Astrocyte of the spinal cord (primary cell): ENCODE results near the gene NR3C2.
"Not testable (repeated sequence)": the region's sequence is repeated elsewhere in the genome, so short reads cannot be mapped to it uniquely, and the experiment has no call there.

Experiments used
- DNase-seq: peaks from one replicate; pipeline ENCODE4 v3.0.0; 2011; ENCODE audit warnings: low read depth, low spot score
- H3K4me3 ChIP-seq: 2 replicates; pipeline ENCODE4 v1.5.1; 2011; ENCODE audit warnings: low read depth, mild to moderate bottlenecking, low read length, moderate library complexity
- CTCF ChIP-seq: IDR thresholded peaks from 2 replicates; pipeline ENCODE4 v1.5.1; 2012; ENCODE audit warnings: low read depth, mild to moderate bottlenecking, low read length, inconsistent platforms
- in situ Hi-C: cut with HindIII; loops from 2 replicates; pipeline ENCODE4 v1.10.0; 2017; ENCODE audit warnings: low sequenced_read_pairs

NR3C2 gene

GRCh38 chr4:148093065-148093464 lies 349.1 kb downstream of the NR3C2 start:
- in situ Hi-C loops, result no loop called here
- no peak for DNase-seq
- no peak overlapping the region for H3K4me3 ChIP-seq
- TF ChIP-seq CTCF, result no peak

GRCh38 chr4:148092316-148093014 lies 349.7 kb downstream of the NR3C2 start:
- no peak for DNase-seq
- in situ Hi-C loops, result no loop called here

GRCh38 chr4:148091896-148092295 lies 350.3 kb downstream of the NR3C2 start:
- TF ChIP-seq CTCF, result no peak
- DNase-seq, result no peak
- in situ Hi-C loops, result no loop called here
- H3K4me3 ChIP-seq, result no peak overlapping the region

More at GRCh38 chr4:148092316-148093014, 349.7 kb downstream of the NR3C2 start:
- H3K4me3 ChIP-seq, result no peak overlapping the region
- TF ChIP-seq CTCF, result no peak

- in situ Hi-C loops, result no loop called here
- no peak for TF ChIP-seq CTCF
- H3K4me3 ChIP-seq, result no peak overlapping the region
- no peak for DNase-seq
These were observed 351.4 kb downstream of the NR3C2 start for GRCh38 chr4:148090503-148091476.

- DNase-seq, result no peak
- in situ Hi-C loops, result no loop called here
- TF ChIP-seq CTCF, result no peak
- H3K4me3 ChIP-seq, result no peak overlapping the region
These were observed 352.2 kb downstream of the NR3C2 start for GRCh38 chr4:148090029-148090428.

- no peak for DNase-seq
- H3K4me3 ChIP-seq, result no peak overlapping the region
- TF ChIP-seq CTCF, result no peak
- in situ Hi-C loops, result no loop called here
These were observed 352.6 kb downstream of the NR3C2 start for GRCh38 chr4:148089624-148090023.

GRCh38 chr4:148083073-148083472 lies 359.1 kb downstream of the NR3C2 start:
- DNase-seq, in situ Hi-C loops, H3K4me3 ChIP-seq: not testable (repeated sequence)
